NCI-H748 (cell line): Measurements from ENCODE around the gene GUCA1A.
A peak's percentile ranks its signal among the peaks of the same experiment; 100 is the strongest.
"Not testable (repeated sequence)": the region's sequence is repeated elsewhere in the genome, so short reads cannot be mapped to it uniquely, and the experiment has no call there.

Experiments
- DNase-seq: peaks from one replicate; lab custom pipeline; 2025; ENCODE audit not compliant: unreplicated experiment; lab: John Stamatoyannopoulos, UW

The GUCA1A gene

DNA sequence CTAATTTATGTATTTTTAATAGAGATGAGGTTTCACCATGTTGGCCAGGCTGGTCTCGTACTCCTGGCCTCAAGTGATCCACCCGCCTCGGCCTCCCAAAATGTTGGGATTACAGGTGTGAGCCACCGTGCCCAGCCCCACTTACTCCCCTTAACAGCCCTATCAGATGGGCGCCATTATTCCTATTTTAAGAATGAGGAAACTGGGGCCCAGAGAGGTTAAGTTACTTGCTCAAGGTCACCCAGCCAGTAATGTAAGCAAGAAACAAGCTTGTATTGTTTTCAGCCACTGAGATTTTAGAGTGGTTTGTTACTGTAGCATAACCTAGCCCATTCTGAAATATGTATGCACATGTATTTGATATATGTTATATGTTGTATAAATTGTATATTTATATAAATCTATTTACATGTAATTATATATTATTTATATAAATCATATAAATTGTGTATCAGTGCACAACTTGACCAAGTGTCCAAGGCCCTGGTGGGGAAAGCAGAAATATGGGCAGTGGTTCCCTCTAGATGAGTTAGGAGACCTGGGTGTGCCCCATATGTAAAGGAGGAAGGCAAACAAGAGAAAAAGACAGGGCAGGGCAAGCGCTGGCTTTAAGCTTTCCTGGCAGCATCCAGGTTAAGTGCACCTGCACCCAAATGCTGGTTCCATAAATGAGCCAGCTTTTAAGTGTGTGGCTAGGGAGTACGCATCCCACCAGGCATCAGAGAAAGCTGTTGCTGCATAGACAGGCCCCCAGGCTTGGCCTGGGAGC lies 1.2 kb upstream of the GUCA1A start:
- DNase-seq, result peak; percentile 84

DNA sequence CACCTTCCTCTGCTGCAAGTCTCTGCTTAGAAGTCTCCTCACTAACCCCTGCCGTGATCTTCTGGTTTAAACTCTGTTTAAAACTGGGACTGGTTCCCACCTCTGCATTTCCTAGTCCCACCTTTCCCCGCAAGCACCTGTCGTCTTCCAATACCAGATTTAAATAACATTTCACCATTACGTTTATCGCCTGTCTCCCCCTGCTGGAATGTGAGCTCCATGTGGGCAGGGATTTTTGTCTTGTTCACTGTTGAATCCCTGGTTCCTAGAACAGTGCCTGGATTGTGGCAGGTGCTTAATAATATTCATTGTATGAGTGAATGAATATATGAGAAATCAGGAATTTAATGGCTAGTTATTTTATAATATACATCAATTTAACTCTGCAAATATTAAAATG lies 2.7 kb downstream of the GUCA1A start:
- no peak for DNase-seq

DNA sequence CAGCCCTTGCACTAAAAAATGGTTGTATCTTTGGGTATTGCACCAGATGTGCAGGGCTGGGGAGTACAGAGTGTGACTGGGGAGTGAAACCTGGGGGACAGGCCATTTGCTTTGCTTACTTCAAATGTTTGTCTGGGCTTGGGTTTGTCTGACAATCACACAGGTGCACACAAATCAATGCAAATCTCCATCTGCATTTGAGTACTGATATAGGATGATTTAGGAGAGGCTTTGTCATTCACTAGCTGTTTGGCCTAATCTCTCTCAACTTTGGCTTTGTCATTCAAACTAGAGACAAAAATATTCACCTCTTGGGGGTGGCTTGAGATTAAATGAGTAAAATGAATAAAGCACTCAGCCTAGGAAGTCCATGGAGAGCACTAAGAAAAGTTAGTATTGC lies 3.8 kb downstream of the GUCA1A start:
- no peak for DNase-seq

DNA sequence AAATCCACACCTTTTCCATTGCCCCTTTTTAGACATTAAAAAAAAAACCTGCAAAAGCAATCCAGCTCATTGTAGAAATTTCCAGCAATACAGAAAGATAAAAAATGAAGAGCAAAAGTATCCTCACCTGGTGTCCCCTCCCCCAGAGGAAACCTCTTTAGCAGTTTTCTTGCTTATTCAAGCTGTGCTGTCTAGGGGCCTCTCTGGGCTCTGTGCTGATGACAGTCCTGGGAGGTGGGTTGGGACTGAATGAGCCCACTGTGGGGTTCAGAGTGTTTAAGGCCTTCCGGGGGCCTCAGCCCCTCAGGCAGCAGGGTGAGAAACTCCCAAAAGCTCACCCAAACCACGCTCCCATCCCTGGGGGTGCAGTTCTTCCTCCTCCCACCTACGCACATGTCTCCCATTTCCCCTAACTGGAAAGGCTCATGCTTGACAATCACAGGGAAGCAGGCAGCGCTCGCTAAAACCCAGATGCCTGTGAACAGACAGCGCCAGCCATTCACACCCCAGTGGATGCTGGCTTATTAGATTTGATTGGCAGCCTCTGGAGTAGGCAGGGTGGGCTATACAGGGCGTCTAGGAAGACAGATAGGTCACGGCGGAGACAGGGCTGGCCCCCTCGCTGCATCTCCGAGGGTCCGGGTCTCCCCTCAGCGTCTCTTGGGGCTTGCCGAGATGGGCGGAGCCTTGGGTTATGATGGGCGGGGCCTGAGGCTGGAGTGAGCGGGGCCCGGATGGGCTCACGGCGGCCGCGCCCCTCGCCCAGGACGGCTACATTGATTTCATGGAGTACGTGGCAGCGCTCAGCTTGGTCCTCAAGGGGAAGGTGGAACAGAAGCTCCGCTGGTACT lies 4.6 kb downstream of the GUCA1A start:
- DNase-seq, result no peak

DNA sequence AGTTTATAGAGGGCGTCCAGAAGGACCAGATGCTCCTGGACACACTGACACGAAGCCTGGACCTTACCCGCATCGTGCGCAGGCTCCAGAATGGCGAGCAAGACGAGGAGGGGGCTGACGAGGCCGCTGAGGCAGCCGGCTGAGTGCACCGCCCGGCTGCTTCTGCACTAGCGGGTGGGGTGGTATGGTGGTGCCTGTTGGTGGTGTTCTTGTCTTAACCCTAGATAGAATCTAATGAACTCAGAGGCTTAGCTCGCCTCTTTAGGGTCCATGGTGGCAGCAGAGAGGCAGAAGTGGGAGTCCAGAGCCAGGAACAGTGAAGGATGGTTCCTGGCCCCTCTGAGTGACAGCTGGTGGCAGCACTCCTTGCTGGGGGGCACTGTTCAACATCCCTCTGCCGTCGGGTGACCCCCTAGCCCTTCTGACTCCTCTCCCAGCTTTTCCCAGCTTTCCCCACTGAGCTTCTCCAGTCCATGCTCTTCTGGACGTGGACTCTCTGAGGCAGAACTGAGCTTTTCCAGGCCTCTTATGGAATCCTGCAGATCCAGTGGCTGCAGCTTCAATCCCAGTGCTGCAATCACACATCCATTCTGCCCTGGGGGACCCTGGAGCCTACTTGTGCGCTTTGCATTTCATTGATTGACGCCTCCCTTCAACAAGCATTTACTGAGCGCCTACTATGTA lies 6.2 kb downstream of the GUCA1A start:
- no peak for DNase-seq

DNA sequence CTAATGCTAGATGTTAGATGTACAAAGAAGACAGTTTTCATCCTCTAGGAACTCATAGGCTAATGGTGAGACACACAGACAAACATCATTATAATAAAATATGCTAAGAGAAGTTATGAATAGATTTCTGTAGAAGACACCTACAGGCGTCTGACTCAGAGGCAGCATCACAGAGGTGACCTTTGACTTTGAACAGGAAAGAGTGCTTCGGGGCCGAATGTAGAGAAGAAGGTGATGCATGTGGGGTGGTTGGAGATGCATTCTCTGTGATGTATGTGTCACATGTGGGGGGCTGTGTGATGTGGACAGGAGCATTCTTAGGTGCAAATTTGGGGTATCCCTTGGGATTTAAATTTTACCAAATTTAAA lies 6.8 kb downstream of the GUCA1A start:
- DNase-seq, result no peak

DNA sequence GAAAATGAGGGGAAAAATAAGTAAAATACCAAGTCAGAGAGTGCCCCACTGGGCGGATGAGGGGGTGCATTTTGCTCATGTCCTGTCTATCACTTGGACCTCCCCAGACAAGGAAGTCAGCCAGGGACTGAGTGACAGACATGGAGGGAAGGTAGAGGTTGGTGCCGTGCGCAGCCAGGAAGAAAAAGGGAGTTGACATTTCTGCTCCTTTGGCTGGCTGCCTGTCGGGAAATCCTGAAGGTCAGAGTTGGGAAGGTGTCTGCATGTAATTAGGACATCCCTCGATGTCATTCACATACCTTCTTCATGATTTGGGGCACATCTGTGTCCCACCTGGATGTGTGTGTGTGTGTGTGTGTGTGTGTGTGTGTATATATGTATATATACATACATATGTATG lies 8.9 kb downstream of the GUCA1A start:
- no peak for DNase-seq

DNA sequence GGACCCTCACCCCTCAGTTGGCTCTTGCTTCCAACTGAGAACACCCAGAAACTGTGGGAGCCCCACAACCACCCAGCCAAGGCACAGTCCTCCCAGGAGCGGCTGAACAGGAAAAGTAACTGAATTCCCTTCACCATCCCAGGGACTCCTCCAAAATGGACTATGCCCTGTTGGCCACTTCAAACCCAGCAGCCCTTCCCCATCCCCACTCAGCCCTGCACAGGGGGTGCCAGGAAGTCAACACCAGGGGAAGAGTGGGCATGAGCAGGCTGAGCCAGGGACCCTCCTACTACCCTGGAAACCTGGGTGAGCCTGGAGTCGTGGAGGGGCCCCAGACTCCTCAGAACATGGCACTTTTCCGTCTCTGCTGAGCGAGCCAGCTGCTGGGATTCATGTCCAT lies 11.3 kb downstream of the GUCA1A start:
- no peak for DNase-seq

DNA sequence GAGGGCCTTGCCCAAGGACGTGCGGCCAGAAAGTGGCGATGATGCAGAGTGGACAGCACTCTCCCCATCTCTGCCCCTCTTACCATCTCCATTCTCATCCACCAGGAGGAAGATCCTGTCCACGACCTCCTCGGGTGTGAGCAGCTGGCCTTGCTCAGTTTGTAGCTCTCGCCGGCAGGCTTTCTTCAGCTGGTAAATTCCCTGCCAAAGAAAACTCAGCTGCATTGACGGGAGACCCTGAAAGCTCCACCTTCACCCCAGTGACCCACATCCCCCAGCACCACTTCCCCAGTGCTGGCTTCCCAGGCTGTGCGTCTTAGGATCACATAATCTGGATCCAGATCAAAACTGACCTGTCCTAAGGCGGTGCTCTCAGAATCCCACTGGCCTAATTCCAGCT lies 12.4 kb downstream of the GUCA1A start:
- DNase-seq, result no peak

DNA sequence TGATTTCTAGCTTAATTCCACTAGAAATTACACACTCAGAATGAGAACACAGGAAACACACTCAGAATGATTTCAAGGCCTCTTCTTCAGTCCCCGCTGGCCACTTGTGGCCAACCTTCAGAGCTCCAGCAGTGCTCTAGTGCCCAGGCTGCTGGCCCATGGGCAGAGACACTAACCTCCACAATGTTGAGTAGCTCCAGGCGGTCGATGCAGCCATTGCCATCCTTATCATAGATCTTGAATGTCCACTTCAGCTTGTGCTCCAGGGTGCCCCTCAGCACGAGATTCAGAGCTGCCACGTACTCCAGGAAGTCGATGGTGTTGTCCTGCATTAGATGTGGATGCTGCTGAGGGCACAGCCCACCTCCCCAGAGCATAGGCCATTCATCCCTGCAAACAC lies 15.2 kb downstream of the GUCA1A start:
- no peak for DNase-seq

DNA sequence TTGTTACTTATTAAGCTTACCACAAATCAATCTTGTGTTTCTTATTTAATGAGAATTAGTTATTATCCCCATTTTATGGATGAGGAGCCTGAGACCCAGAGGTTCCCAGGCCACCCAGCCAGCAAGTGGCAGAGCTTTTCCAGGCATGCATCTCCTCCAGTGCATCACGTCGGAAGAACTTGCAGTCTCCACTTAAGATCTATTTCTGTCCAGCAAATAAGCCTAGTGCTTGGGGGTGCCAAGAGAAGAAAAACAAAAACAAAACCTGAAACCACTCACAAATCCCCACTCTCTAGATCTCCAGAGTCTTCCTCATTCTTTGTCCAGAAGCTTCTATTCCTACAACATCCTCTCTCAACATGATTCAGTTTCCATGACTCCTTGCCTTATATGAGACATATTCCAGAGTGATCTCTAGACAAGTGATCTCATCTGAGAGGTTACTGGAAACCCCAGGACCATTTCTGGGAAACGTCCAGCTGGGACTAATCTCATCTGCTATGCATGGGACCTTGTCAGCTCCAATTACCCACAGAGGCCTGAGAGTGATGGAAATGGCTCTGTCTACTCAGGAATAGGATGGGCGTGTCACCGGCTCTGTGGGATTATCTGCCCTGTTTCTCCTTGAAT lies 17.5 kb downstream of the GUCA1A start:
- DNase-seq, result no peak

DNA sequence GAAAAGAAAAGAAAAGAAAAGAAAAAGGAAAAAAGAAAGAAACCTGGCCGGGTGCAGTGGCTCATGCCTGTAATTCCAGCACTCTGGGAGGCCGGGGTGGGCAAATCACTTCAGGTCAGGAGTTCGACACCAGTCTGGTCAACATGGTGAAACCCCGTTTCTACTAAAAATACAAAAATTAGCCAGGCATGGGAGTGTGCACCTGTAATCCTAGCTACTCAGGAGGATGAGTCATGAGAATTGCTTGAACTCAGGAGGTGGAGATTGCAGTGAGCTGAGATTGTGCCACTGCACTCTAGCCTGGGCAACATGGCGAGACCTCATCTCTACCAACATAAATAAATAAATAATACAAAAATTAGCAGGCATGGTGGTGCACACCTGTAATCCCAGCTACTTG lies 19.2 kb downstream of the GUCA1A start:
- not testable (repeated sequence) for DNase-seq

DNA sequence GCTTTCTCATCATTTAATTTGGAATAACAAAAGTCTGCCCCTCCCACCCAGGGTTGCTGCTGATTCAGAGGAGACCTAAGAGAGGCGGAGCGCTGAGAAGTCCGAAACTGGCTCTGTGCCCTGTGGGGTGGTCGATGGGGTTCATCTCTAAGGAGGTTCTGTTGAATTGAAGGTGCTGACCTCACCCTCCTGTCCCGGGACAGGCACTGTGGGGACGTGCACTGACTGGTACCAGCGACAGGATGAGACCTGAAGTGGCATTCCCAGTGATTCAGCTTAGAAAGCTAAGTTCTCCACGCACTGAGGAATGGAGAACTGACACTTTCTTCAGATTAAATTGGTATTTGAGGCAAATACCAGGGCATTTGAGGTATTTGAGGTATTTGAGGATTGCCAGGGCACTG lies 20.3 kb downstream of the GUCA1A start:
- no peak for DNase-seq

DNA sequence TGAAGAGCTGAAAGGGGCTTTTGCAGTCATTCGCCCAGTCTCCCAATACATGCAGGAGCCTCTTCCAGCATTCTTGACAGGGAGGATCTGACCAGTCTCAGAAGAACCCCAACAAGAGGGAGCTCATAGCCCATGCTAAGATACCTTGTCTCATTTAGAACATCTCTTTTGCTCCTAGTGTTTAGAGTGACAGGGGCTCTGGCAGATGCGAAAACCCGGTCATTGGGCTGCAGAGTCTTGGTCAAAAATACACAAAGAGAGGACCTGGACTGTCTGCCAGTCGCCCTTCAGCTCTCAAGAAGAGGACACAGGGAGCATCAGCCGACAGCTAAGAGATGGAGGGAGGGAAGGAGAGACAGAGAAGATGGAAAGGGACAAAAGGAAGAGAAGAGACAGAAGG lies 20.9 kb downstream of the GUCA1A start:
- DNase-seq, result no peak

DNA sequence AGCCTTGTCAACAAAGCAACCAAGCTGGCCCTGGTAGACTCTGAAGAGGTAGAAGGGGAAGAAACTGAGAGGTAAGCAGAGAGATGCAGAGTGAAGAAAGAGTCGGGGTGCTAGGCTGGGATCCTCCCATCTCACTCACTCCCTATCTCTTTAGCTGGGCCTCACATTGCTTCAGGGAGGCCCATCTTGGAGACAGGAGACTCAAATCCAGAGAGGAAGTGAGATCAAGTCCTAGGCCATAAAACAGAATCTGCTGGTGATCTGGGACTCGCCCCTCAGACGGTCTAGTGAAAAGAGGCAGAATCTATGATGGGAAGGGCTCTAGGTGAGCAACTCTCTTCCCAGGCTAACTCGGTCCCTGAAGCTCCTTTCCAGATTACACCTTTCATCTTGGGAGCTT lies 22.3 kb downstream of the GUCA1A start:
- no peak for DNase-seq

DNA sequence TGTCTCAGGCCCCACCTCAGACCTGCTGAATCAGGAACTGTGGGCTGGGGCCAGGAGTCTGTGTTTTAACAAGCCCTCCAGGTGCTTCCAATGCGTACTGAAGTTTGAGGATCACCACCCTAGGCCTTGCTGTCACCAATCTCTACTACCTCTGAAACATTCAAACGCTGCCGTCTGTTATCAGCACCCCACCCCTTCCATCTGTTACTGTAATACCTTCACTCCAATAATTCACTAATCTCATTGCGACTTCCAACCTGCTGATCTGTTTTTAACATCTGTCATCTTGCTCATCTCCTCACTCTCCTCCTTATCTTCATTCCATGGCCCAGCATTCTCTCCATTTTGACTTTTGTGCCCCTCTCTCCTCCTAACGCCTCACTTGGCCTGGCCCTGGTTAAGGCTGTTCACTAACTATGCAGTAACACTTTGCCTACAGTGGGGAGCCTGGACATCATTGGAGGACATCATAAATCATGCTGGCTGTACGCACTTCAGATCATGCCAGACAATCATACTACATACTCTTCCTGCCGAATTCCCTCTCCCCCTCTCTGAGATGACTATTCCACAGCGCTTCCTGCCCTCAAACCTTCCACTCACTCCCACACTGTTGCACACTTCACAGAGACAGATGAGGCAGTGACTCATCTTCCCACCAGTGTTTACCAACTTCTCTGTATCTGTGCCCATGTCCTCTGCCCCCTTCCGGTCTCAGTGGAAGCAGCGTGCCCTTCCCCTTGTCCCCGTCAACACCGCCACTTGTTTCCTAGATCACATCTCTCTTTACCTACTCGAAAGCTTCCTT lies 24.6 kb downstream of the GUCA1A start:
- DNase-seq, result no peak

DNA sequence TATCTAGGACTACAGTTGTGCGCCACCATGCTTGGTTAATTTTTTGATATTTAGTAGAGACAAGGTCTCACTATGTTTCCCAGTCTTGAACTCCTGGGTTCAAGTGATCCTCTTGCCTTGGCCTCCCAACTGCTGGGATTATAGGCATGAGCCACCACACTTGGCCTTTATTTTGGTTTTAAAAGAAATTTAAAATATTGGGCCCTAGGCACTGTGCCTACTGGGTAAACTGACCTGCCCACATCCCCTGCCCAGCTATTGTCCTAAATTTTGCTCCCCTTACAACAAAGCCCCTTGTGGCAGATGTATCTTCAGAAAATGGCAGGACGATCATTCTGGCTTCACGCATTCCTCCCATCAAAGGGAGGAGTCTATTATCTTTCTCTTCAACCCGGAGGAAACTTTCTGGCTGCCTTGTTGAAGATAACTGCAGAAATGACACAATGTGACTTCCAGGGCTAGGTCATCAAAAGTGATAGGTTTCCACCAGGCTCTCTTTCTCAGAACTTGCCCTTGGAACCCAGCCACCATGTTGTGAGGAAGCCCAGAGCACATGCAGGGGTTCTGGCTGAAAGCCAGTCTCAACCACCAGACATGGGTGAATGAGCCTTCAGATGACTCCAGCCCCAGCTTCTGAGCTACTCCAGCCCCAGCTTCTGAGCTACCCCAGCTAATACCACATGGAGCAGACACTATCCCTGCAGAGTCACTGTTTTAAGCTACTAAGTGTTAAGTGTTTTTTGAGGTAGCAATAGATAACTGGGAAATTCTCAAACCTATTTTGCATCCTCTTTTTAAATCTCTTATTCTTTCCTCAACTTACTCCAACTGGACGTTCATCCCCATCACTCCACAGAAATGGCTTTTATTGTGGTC lies 26.2 kb downstream of the GUCA1A start:
- no peak for DNase-seq

DNA sequence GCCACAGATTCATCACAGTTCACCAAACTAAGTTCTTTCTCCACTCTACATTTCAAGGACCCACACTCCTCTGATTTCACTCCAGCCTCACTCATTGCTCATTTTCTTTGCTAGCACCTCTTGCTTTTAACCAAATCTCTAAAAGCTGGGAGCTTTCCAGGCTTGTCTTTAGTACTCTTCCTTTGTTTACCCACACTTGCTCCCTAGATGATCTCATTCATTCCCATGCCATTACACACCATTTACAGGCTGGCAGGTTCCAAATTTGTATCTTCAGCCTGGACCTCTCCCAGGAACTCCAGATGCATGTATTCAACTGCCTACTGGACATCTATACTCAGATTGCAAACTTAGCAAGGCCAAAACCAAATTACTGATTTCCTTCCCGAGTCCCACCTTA lies 26.9 kb downstream of the GUCA1A start:
- DNase-seq, result no peak

DNA sequence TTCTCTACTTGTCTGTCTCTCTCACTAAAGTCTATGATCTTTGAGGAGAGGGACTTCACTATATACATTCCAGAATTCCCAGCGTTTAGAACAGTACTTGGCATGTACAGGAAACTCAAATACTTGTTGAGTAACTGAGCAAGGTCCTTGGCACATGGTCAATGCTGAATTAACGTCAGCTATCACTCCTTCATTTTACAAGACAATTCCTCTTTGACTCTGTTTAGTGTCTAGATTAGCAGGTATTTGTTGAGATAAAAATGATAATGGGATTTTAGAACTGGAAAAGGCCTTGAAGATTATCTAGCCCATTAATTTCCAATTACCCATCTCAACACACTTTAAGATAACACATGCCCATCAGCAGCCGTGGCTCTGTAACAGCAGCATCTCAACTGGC lies 28.2 kb downstream of the GUCA1A start:
- DNase-seq, result no peak
